Heart left ventricle (tissue), 16 donors: ENCODE data around the gene ZNF180. TPM values are rescaled to one million over a fixed set of nuclear protein-coding genes. Genes with fewer than 3 reads are reported as not detected.

Source experiments
- ATAC-seq, 4 donors: fragments of 200-7000 bp; cut with Tn5 transposase; one replicate each; pipeline ENCODE4 v1.9.1; 2020 to 2022; ENCODE audit warnings: moderate library complexity in 4 of 4, mild to moderate bottlenecking in 3 of 4, moderate number of reproducible peaks in 1 of 4
- DNase-seq, 5 donors: peaks; one replicate each; pipeline ENCODE4 v3.0.0-alpha.2; 2020
- H3K27ac ChIP-seq, 12 donors: fragments of 200-600 bp; sonication (generic) in 4 of 12; one replicate each; pipeline versions ENCODE4 v1.5.0 to v1.8.0; 2016 to 2022; ENCODE audit warnings: mild to moderate bottlenecking in 2 of 12
- H3K27me3 ChIP-seq, 9 donors: fragments of 200-600 bp; sonication (generic) in 2 of 9; one replicate each; pipeline versions ENCODE4 v1.5.1 to v1.8.0; 2016 to 2022; ENCODE audit warnings: mild to moderate bottlenecking in 3 of 9
- H3K36me3 ChIP-seq, 9 donors: fragments of 200-600 bp; sonication (generic) in 2 of 9; one replicate each; pipeline versions ENCODE4 v1.5.0 to v1.8.0; 2018 to 2022; ENCODE audit warnings: mild to moderate bottlenecking in 2 of 9
- H3K4me1 ChIP-seq, 12 donors: fragments of 200-600 bp; sonication (generic) in 4 of 12; one replicate each; pipeline versions ENCODE4 v1.5.0 to v1.8.0; 2016 to 2022; ENCODE audit warnings: mild to moderate bottlenecking in 3 of 12
- H3K4me3 ChIP-seq, 12 donors: fragments of 200-600 bp; sonication (generic) in 4 of 12; one replicate each; pipeline versions ENCODE4 v1.5.0 to v1.8.0; 2017 to 2022; ENCODE audit warnings: mild to moderate bottlenecking in 9 of 12, moderate library complexity in 4 of 12
- H3K9me3 ChIP-seq, 12 donors: fragments of 200-600 bp; sonication (generic) in 4 of 12; one replicate each; pipeline versions ENCODE4 v1.5.0 to v1.8.0; 2016 to 2022; ENCODE audit warnings: mild to moderate bottlenecking in 1 of 12
- POLR2A ChIP-seq, 2 donors: fragments of 450-650 bp; IDR thresholded peaks; one replicate each; pipeline ENCODE4 v1.6.1; 2017; ENCODE audit warnings: antibody characterized with exemption in 2 of 2, mild to moderate bottlenecking in 2 of 2, moderate library complexity in 2 of 2
- WGBS, 4 donors: extraction: QIAGEN DNeasy Blood & Tissue Kit in 2 of 4; methylation state at CpG; one replicate each; pipeline versions ENCODE4 v1.1.5 to v1.1.7; 2013 to 2018; 5-methylcytosine and 5-hydroxymethylcytosine counted together
- intact Hi-C, 10 donors: fragments of 100-400 bp; cut with DNase I; formaldehyde crosslinking; loops; one replicate each; pipeline versions ENCODE4 v1.11.1 to v1.14.2; 2022
- polyA plus RNA-seq, 2 donors: library from polyadenylated mRNA; stranded (reverse); fragments of 200-250 nt; gene quantifications; one replicate each; pipeline ENCODE4 v1.2.3, GENCODE V29; 2013
- total RNA-seq, 9 donors: library from RNA; depleted of rRNA in 2 of 9; stranded (reverse); fragments of >200 nt in 2 of 9; fragmentation: NEBNext Ultra II Directional in 3 of 9; extraction: Animal tissue kit (Norgen Biotek cat#: 25700) in 3 of 9; gene quantifications; one replicate each; pipeline versions ENCODE4 v1.1.0 to v1.2.4, GENCODE V29; 2016 to 2023
- TF ChIP-seq, protein P1 (sequence below), 12 donors: fragments of 200-600 bp; sonication (generic) in 4 of 12; IDR thresholded peaks; one replicate each; pipeline versions ENCODE4 v1.5.0 to v1.8.0; 2018 to 2022; ENCODE audit warnings: antibody characterized with exemption in 12 of 12, mild to moderate bottlenecking in 5 of 12
- donor health status: ischemic (EF 13 %, LVEDD 7.1; RV severe dilation, severe dysfunction).
- donor health status: healthy with polysubstance abuse.
- donor health status: DM: no; HTN: yes; CAD: no.
- donor health status: DM: no; HTN: no; CAD: no.
- donor health status: ischemic (EF 25% LVEDD 6.9; RV normal size, moderate dysfunction).
- donor health status: ischemic (EF 25% LVEDD 5.7; RV mildly dilated, moderate dysfunction).
- donor health status: healthy.
- donor health status: DM: yes; HTN: yes; CAD: no.
- donor health status: ischemic (EF 35%, LVEDD 5.7; RV mildly dilated, moderate dysfunction).
- donor health status: nonischemic (EF 11% LVEDD 7.7; RV severe dilation, severe dysfunction).
- donor health status: DM: yes; HTN: yes; CAD: no.
- donor health status: PGD.
- donor health status: ischemic (EF 29% LVEDD 5.4; RV normal size, mild dysfunction).
- donor health status: nonischemic (EF 23%, LVEDD 6.1; RV moderate dilation, normal function).

The ZNF180 gene
- total and polyA plus RNA-seq, 11 donors, result 2.0 to 14.2 (median 4.5) TPM

GRCh38 chr19:44532819-44533218 is 32.5 kb upstream of the ZNF180 start:
- TF ChIP-seq POLR2A (IDR thresholded peaks at IDR 0.05), result no peak
- TF ChIP-seq, protein P1, sequence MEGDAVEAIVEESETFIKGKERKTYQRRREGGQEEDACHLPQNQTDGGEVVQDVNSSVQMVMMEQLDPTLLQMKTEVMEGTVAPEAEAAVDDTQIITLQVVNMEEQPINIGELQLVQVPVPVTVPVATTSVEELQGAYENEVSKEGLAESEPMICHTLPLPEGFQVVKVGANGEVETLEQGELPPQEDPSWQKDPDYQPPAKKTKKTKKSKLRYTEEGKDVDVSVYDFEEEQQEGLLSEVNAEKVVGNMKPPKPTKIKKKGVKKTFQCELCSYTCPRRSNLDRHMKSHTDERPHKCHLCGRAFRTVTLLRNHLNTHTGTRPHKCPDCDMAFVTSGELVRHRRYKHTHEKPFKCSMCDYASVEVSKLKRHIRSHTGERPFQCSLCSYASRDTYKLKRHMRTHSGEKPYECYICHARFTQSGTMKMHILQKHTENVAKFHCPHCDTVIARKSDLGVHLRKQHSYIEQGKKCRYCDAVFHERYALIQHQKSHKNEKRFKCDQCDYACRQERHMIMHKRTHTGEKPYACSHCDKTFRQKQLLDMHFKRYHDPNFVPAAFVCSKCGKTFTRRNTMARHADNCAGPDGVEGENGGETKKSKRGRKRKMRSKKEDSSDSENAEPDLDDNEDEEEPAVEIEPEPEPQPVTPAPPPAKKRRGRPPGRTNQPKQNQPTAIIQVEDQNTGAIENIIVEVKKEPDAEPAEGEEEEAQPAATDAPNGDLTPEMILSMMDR (IDR thresholded peaks at IDR 0.05), result no peak

GRCh38 chr19:44530777-44531176 is 30.5 kb upstream of the ZNF180 start:
- peaks cover 0 to 43% (median 0%) of the 10 kb centered on the region in 9 donors for H3K27me3 ChIP-seq
- ATAC-seq, result no peak
- TF ChIP-seq POLR2A (IDR thresholded peaks at IDR 0.05), result no peak
- TF ChIP-seq, protein P1 (IDR thresholded peaks at IDR 0.05), result no peak

More at GRCh38 chr19:44532819-44533218, 32.5 kb upstream of the ZNF180 start:
- no peak for DNase-seq
- H3K36me3 ChIP-seq, result no peaks in the 10 kb centered on the region
- H3K4me1 ChIP-seq, result no peaks in the 10 kb centered on the region
- intact Hi-C loops, result no loop called here
- no peak for ATAC-seq
- no peaks in the 10 kb centered on the region for H3K9me3 ChIP-seq
- no peak overlapping the region for H3K27ac ChIP-seq
- no peak overlapping the region for H3K4me3 ChIP-seq
- WGBS, 4 donors, result 82 to 84% (median 83%) methylated on average over 5 of the region's 5 CpGs
- peaks cover 0 to 27% (median 0%) of the 10 kb centered on the region in 9 donors for H3K27me3 ChIP-seq

GRCh38 chr19:44529536-44529935 is 29.2 kb upstream of the ZNF180 start, which contains the start of gene CEACAM20:
TSS of gene CEACAM20 (minus strand) at chr19:44529675. CDS start at chr19:44529509, 166 bp downstream.
- DNase-seq, result no peak
- intact Hi-C loops, result no loop called here
- peaks cover 0 to 49% (median 0%) of the 10 kb centered on the region in 9 donors for H3K27me3 ChIP-seq
- H3K9me3 ChIP-seq, result no peaks in the 10 kb centered on the region
- no peaks in the 10 kb centered on the region for H3K36me3 ChIP-seq
- H3K4me3 ChIP-seq, result no peak within 1 kb of the TSS
- TF ChIP-seq, protein P1 (IDR thresholded peaks at IDR 0.05), result no peak
- no peak for TF ChIP-seq POLR2A (IDR thresholded peaks at IDR 0.05)
- H3K27ac ChIP-seq, result no peak within 1 kb of the TSS
- no peaks in the 10 kb centered on the region for H3K4me1 ChIP-seq
- ATAC-seq, result no peak
- WGBS, 4 donors, result 63 to 82% (median 69%) methylated on average over 9 of the region's 9 CpGs

More at GRCh38 chr19:44530777-44531176, 30.5 kb upstream of the ZNF180 start:
- Histone ChIP-seq H3K4me3 (no peak overlapping the region), H3K27ac (no peak overlapping the region), H3K4me1 (no peaks in the 10 kb centered on the region), H3K9me3 (no peaks in the 10 kb centered on the region), H3K36me3 (no peaks in the 10 kb centered on the region)
- WGBS, 4 donors, result 60 to 67% (median 63%) methylated on average over 6 of the region's 6 CpGs
- intact Hi-C loops, result no loop called here
- no peak for DNase-seq

- Histone ChIP-seq H3K27me3 (peaks cover 0 to 34% (median 0%) of the 10 kb centered on the region in 9 donors), H3K9me3 (no peaks in the 10 kb centered on the region), H3K4me1 (no peaks in the 10 kb centered on the region), H3K4me3 (no peak overlapping the region), H3K27ac (no peak overlapping the region), H3K36me3 (no peaks in the 10 kb centered on the region)
- 78 to 84% (median 81%) methylated on average over 7 of the region's 7 CpGs for WGBS, 4 donors
- intact Hi-C loops, result no loop called here
- ATAC-seq, result no peak
- TF ChIP-seq, protein P1 (IDR thresholded peaks at IDR 0.05), result no peak
- TF ChIP-seq POLR2A (IDR thresholded peaks at IDR 0.05), result no peak
- DNase-seq, result no peak
Measured at GRCh38 chr19:44527554-44527953, 27.2 kb upstream of the ZNF180 start.
